K562 (cell line): ENCODE measurements around the gene PIGQ. TPM values are rescaled to one million over a fixed set of nuclear protein-coding genes. Genes with fewer than 3 reads are reported as not detected.

ENCODE experiments used
- ATF7 ChIP-seq: fragments of 450-650 bp; IDR thresholded peaks from 2 replicates; pipeline ENCODE4 v1.7.1; 2014; ENCODE audit warnings: mild to moderate bottlenecking, moderate library complexity
- E2F4 ChIP-seq: sonication (generic); formaldehyde crosslinking; IDR thresholded peaks from 2 replicates; pipeline ENCODE4 v1.8.0; 2022; ENCODE audit warnings: mild to moderate bottlenecking, low read depth, missing genetic modification reagents
- E4F1 ChIP-seq: fragments of 250-450 bp; sonication (Bioruptor Pico); IDR thresholded peaks from 2 replicates; pipeline ENCODE4 v1.5.0; 2021; ENCODE audit warnings: mild to moderate bottlenecking, borderline replicate concordance
- FIP1L1 ChIP-seq: fragments of 200-400 bp; formaldehyde crosslinking; IDR thresholded peaks from 2 replicates; pipeline ENCODE4 v1.6.1; 2018; ENCODE audit warnings: mild to moderate bottlenecking, low read depth, low read length; ENCODE audit not compliant: poor library complexity, severe bottlenecking
- FOXP1 ChIP-seq: sonication (generic); formaldehyde crosslinking; IDR thresholded peaks from 2 replicates; pipeline ENCODE4 v1.8.0; 2022; ENCODE audit warnings: mild to moderate bottlenecking, missing genetic modification reagents
- HCFC1 ChIP-seq: IDR thresholded peaks from 2 replicates; pipeline ENCODE4 v1.6.1; 2012; ENCODE audit warnings: low read depth, low read length, improper control_type of control experiment
- KLF16 ChIP-seq: IDR thresholded peaks from 2 replicates; pipeline ENCODE4 v1.6.1; 2016; ENCODE audit warnings: antibody characterized with exemption
- MAX ChIP-seq: sonication (generic); formaldehyde crosslinking; IDR thresholded peaks from 2 replicates; pipeline ENCODE4 v1.9.0; 2022; ENCODE audit warnings: mild to moderate bottlenecking, missing genetic modification reagents
- POU5F1 ChIP-seq: fragments of 150-350 bp; IDR thresholded peaks from 2 replicates; pipeline ENCODE4 v1.6.1; 2014; ENCODE audit warnings: borderline replicate concordance, low read length, low read depth, mild to moderate bottlenecking; ENCODE audit not compliant: partially characterized antibody
- RB1 ChIP-seq: fragments of 450-650 bp; IDR thresholded peaks from 2 replicates; pipeline ENCODE4 v1.6.1; 2017; ENCODE audit warnings: low read depth, mild to moderate bottlenecking
- RBBP5 ChIP-seq: fragments of 200-600 bp; sonication (generic); IDR thresholded peaks from 2 replicates; pipeline ENCODE4 v1.6.1; 2012; ENCODE audit warnings: borderline replicate concordance, mild to moderate bottlenecking, low read length, control low read depth, inconsistent platforms; ENCODE audit not compliant: insufficient read depth, poor library complexity, severe bottlenecking
- SP1 ChIP-seq: sonication (generic); formaldehyde crosslinking; IDR thresholded peaks from 2 replicates; pipeline ENCODE4 v1.8.1; 2022; ENCODE audit warnings: mild to moderate bottlenecking, missing genetic modification reagents
- SREBF1 ChIP-seq: fragments of 150-350 bp; IDR thresholded peaks from 2 replicates; pipeline ENCODE4 v1.6.1; 2014; ENCODE audit warnings: antibody characterized with exemption, low read depth, low read length, borderline replicate concordance
- STAT5A ChIP-seq: IDR thresholded peaks from 2 replicates; pipeline ENCODE4 v1.6.1; 2012; ENCODE audit warnings: low read length, inconsistent platforms, borderline replicate concordance
- SUPT5H ChIP-seq: fragments of 450-650 bp; IDR thresholded peaks from 2 replicates; pipeline ENCODE4 v1.6.1; 2016
- TEAD1 ChIP-seq, 2 experiments: fragments of 450-650 bp in 1 of 2; sonication (generic) in 1 of 2; formaldehyde crosslinking; IDR thresholded peaks; 2 replicates each; pipeline versions ENCODE4 v1.4.0 to v1.8.0; 2020 to 2022; ENCODE audit warnings: mild to moderate bottlenecking in 2 of 2, missing genetic modification reagents in 1 of 2
- ZBTB7A ChIP-seq: IDR thresholded peaks from 2 replicates; pipeline ENCODE4 v1.6.1; 2011; ENCODE audit warnings: low read depth, mild to moderate bottlenecking, low read length, moderate library complexity, borderline replicate concordance; ENCODE audit not compliant: control insufficient read depth
- ZBTB9 ChIP-seq: fragments of 450-650 bp; formaldehyde crosslinking; IDR thresholded peaks from 2 replicates; pipeline ENCODE4 v1.4.0; 2020; ENCODE audit warnings: mild to moderate bottlenecking, moderate library complexity
- ZKSCAN3 ChIP-seq: fragments of 250-450 bp; sonication (Bioruptor Pico); IDR thresholded peaks from 2 replicates; pipeline ENCODE4 v1.4.0; 2020
- ZNF124 ChIP-seq: sonication (generic); formaldehyde crosslinking; IDR thresholded peaks from 2 replicates; pipeline ENCODE4 v1.8.1; 2022; ENCODE audit warnings: missing genetic modification reagents
- ZNF143 ChIP-seq: sonication (generic); formaldehyde crosslinking; IDR thresholded peaks from 2 replicates; pipeline ENCODE4 v1.9.0; 2022; ENCODE audit warnings: mild to moderate bottlenecking, missing genetic modification reagents
- ZNF311 ChIP-seq: fragments of 250-450 bp; sonication (Bioruptor Pico); IDR thresholded peaks from 2 replicates; pipeline ENCODE4 v1.4.0; 2020; ENCODE audit warnings: mild to moderate bottlenecking, moderate library complexity
- ZNF57 ChIP-seq: fragments of 450-650 bp; formaldehyde crosslinking; IDR thresholded peaks from 2 replicates; pipeline ENCODE4 v1.4.0; 2020; ENCODE audit warnings: mild to moderate bottlenecking, moderate library complexity
- polyA plus RNA-seq, 8 experiments: library from polyadenylated mRNA; depleted of rRNA in 4 of 8; stranded (reverse) in 5 of 8; unstranded in 3 of 8; fragments of >200 nt; fragmentation: Nextera tagmentation in 2 of 8; fragmentation: Illumina TruSeq in 1 of 8; extraction: Ambion mirVana in 2 of 8; extraction: Trizol in 1 of 8; gene quantifications; 2 replicates each; pipeline versions ENCODE4 v1.2.1 to v1.2.3, GENCODE V29; 2011 to 2014; ENCODE audit warnings: inconsistent platforms in 1 of 8, missing spikeins in 1 of 8
- total RNA-seq, 7 experiments: library from RNA; depleted of rRNA in 6 of 7; stranded (reverse); fragments of >200 nt in 6 of 7; fragmentation: Illumina TruSeq in 2 of 7; extraction: Trizol in 2 of 7; gene quantifications; 2 replicates each; pipeline versions ENCODE4 v1.2.1 to v1.2.3, GENCODE V29; 2011 to 2021; ENCODE audit warnings: low replicate concordance in 1 of 7

The PIGQ gene
- total and polyA plus RNA-seq, 9 of the 15 experiments (the other 6 are each of a cell fraction or from before 2014, with no cell fraction given) = 0.20 to 49.6 (median 11.7) TPM

- TF ChIP-seq ZBTB9 (CRISPR knock-in tag) = peak; percentile 90
- peak; percentile 73; the same call in 1 of the 2 replicates for TF ChIP-seq E2F4 (CRISPR knock-in tag)
- TF ChIP-seq HCFC1 = peak; percentile 96
- TF ChIP-seq ZBTB7A = peak; percentile 53; the same call in 1 of the 2 replicates
- peak; percentile 64; the same call in 1 of the 2 replicates for TF ChIP-seq SUPT5H
- peak; percentile 44; the same call in 1 of the 2 replicates for TF ChIP-seq MAX
- peak; percentile 40 for TF ChIP-seq POU5F1
- peak; percentile 91 for TF ChIP-seq FIP1L1
- TF ChIP-seq RBBP5 = no peak
- TF ChIP-seq SREBF1 = no peak
- peak; percentile 83; the same call in 1 of the 2 replicates for TF ChIP-seq ZNF311 (CRISPR knock-in tag)
- peak; percentile 93 for TF ChIP-seq SP1 (CRISPR knock-in tag)
- no peak for TF ChIP-seq KLF16
- TF ChIP-seq ZNF124 (CRISPR knock-in tag) = no peak
- TF ChIP-seq TEAD1 (CRISPR knock-in tag; IDR thresholded peaks at IDR 0.05) = peak in 1 of 2 experiments; percentile 46; a peak in 2 of 4 replicates
- no peak for TF ChIP-seq E4F1 (CRISPR knock-in tag)
- TF ChIP-seq RB1 = peak; percentile 64
- peak; percentile 60; the same call in 1 of the 2 replicates for TF ChIP-seq FOXP1 (CRISPR knock-in tag)
- no peak for TF ChIP-seq ZNF57 (CRISPR knock-in tag)
- peak; percentile 92 for TF ChIP-seq ZNF143
- no peak for TF ChIP-seq STAT5A
- TF ChIP-seq ZKSCAN3 (CRISPR knock-in tag) = no peak
- peak; percentile 79 for TF ChIP-seq ATF7
Observed at GRCh38 chr16:527015-527903, 42.5 kb upstream of the PIGQ start, which contains the start of gene CAPN15 (continued).
